Measurements from ENCODE around the gene HEXD.

Gene HEXD

GRCh38 chr17:82396601-82397435 is 21.3 kb upstream of the HEXD start:
- no peak overlapping the region for H3K27ac ChIP-seq (ENCODE audit: extremely low read depth, low read depth, low read length)
- no peaks in the 10 kb centered on the region for H3K4me1 ChIP-seq (ENCODE audit: control insufficient read depth, insufficient read depth, low read length)
- H3K9me3 ChIP-seq (ENCODE audit: control insufficient read depth, insufficient read depth, low read depth, low read length) = no peaks in the 10 kb centered on the region
- no peak overlapping the region for H3K4me3 ChIP-seq (ENCODE audit: low read depth, low read length)
- TF ChIP-seq SCRT1 (tag by site-specific recombination; IDR thresholded peaks at IDR 0.05; ENCODE audit: borderline replicate concordance) (peak; percentile 60), ZBTB10 (tag by site-specific recombination; IDR thresholded peaks at IDR 0.05) (no peak), ZNF600 (tag by site-specific recombination; IDR thresholded peaks at IDR 0.05) (peak; percentile 65), ELK4 (IDR thresholded peaks at IDR 0.05; ENCODE audit: borderline replicate concordance, low read depth, low read length) (no peak), ZNF391 (tag by site-specific recombination; IDR thresholded peaks at IDR 0.05; ENCODE audit: borderline replicate concordance, low read depth) (no peak), ZNF514 (tag by site-specific recombination; IDR thresholded peaks at IDR 0.05) (no peak), PATZ1 (tag by site-specific recombination; IDR thresholded peaks at IDR 0.05) (no peak), ZNF121 (tag by site-specific recombination; IDR thresholded peaks at IDR 0.05) (no peak), PRDM4 (tag by site-specific recombination; IDR thresholded peaks at IDR 0.05) (no peak), REST (tag by site-specific recombination; IDR thresholded peaks at IDR 0.05) (peak; percentile 69; the same call in 1 of the 2 replicates), GLIS2 (tag by site-specific recombination; IDR thresholded peaks at IDR 0.05) (no peak), SCRT2 (tag by site-specific recombination; IDR thresholded peaks at IDR 0.05) (peak; percentile 92), ZSCAN18 (tag by site-specific recombination; IDR thresholded peaks at IDR 0.05) (no peak)
- peaks cover 5 to 21% of the 10 kb centered on the region in 2 experiments; a peak in 2 of 3 replicates for H3K36me3 ChIP-seq (ENCODE audit: control insufficient read depth in 2 of 2, insufficient read depth in 1 of 2, low read length in 2 of 2)
- ChIA-PET POLR2A (no interaction called here), CTCF (no interaction called here)
